MM.1S (cell line): ENCODE measurements around the gene SH3BGR.

Experiments used
- DNase-seq: peaks from one replicate; pipeline ENCODE4 v3.0.0-alpha.2; 2015
- H2AFZ ChIP-seq: fragments of 300-600 bp; sonication (generic); 2 replicates; pipeline ENCODE4 v1.6.0; 2016; ENCODE audit warnings: antibody characterized with exemption, low read length
- H3F3A ChIP-seq: fragments of 300-600 bp; sonication (generic); 2 replicates; pipeline ENCODE4 v1.6.1; 2016; ENCODE audit warnings: mild to moderate bottlenecking, antibody characterized with exemption, low read length, moderate library complexity, mixed read lengths; ENCODE audit not compliant: insufficient read depth
- H3K27ac ChIP-seq: fragments of 300-600 bp; sonication (generic); 2 replicates; pipeline ENCODE4 v1.5.1; 2016; ENCODE audit warnings: mild to moderate bottlenecking, low read length
- H3K27me3 ChIP-seq: fragments of 300-600 bp; sonication (generic); replicated peaks from 2 replicates; pipeline ENCODE4 v1.6.0; 2016; ENCODE audit warnings: low read length; ENCODE audit not compliant: insufficient read depth
- H3K36me3 ChIP-seq: fragments of 300-600 bp; sonication (generic); replicated peaks from 2 replicates; pipeline ENCODE4 v1.6.1; 2016; ENCODE audit warnings: mild to moderate bottlenecking, low read length, mixed read lengths; ENCODE audit not compliant: insufficient read depth
- H3K4me1 ChIP-seq: fragments of 300-600 bp; sonication (generic); 2 replicates; pipeline ENCODE4 v1.6.1; 2016; ENCODE audit warnings: low read length, mixed read lengths
- H3K4me2 ChIP-seq: fragments of 300-600 bp; sonication (generic); 2 replicates; pipeline ENCODE4 v1.6.0; 2016; ENCODE audit warnings: low read depth, low read length
- H3K4me3 ChIP-seq: fragments of 300-600 bp; sonication (generic); 2 replicates; pipeline ENCODE4 v1.5.1; 2016; ENCODE audit warnings: low read length, mixed read lengths
- H3K79me2 ChIP-seq: fragments of 300-600 bp; sonication (generic); 2 replicates; pipeline ENCODE4 v1.6.1; 2016; ENCODE audit warnings: mixed run types, low read length, mixed read lengths
- H3K9ac ChIP-seq: fragments of 300-600 bp; sonication (generic); 2 replicates; pipeline ENCODE4 v1.6.1; 2016; ENCODE audit warnings: low read length, mixed read lengths
- H3K9me2 ChIP-seq: fragments of 300-600 bp; sonication (generic); replicated peaks from 2 replicates; pipeline ENCODE4 v1.6.1; 2016; ENCODE audit warnings: mild to moderate bottlenecking, low read length, mixed read lengths; ENCODE audit not compliant: insufficient read depth
- H3K9me3 ChIP-seq: fragments of 300-600 bp; sonication (generic); replicated peaks from 2 replicates; pipeline ENCODE4 v1.6.1; 2016; ENCODE audit warnings: mild to moderate bottlenecking, low read length, mixed read lengths; ENCODE audit not compliant: insufficient read depth
- H4K20me1 ChIP-seq: fragments of 300-600 bp; sonication (generic); 2 replicates; pipeline ENCODE4 v1.6.1; 2016; ENCODE audit warnings: mild to moderate bottlenecking, low read length, moderate library complexity, mixed read lengths; ENCODE audit not compliant: insufficient read depth
- EZH2 ChIP-seq: fragments of 300-600 bp; sonication (generic); optimal IDR thresholded peaks from 2 replicates; pipeline ENCODE3; 2017; ENCODE audit warnings: low read depth, mild to moderate bottlenecking, antibody characterized with exemption, low read length, mixed read lengths
- EZH2phosphoT487 ChIP-seq: fragments of 300-600 bp; sonication (generic); IDR thresholded peaks from 2 replicates; pipeline ENCODE4 v1.6.1; 2018; ENCODE audit warnings: antibody characterized with exemption, low read length
- TF ChIP-seq, protein P1 (sequence below): fragments of 300-600 bp; sonication (generic); IDR thresholded peaks from 2 replicates; pipeline ENCODE4 v1.5.1; 2016; ENCODE audit warnings: antibody characterized with exemption, low read length, mixed read lengths

SH3BGR gene

DNA sequence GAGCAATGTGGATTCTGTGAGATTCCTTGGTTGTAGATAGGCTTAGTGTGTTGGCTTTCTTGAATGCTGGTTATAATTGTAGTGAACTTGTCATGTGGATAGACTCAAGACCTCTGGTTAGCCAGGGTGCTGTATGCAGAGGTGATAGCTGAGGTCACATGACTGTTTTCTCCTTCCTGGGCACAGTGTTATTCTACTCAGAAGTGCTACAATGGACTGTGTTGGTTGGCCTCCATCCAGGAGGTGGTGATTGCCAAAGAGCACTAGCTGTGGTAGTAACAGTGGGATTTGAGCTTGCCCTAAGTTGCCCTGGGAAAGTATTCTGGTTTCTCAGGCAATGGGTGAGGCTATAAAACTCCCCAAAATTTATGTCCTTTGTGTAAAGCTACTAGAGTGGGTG, 71.6 kb downstream of the SH3BGR start:
- no peaks in the 10 kb centered on the region for H3K36me3 ChIP-seq
- H2AFZ ChIP-seq = no peak overlapping the region
- H3K79me2 ChIP-seq = no peaks in the 10 kb centered on the region
- no peaks in the 10 kb centered on the region for H3K27me3 ChIP-seq
- no peaks in the 10 kb centered on the region for H3K9me3 ChIP-seq
- no peak overlapping the region for H3K4me2 ChIP-seq
- no peak overlapping the region for H3K27ac ChIP-seq
- H4K20me1 ChIP-seq = no peaks in the 10 kb centered on the region
- no peaks in the 10 kb centered on the region for H3F3A ChIP-seq
- no peaks in the 10 kb centered on the region for H3K9me2 ChIP-seq
- H3K9ac ChIP-seq = no peak overlapping the region
- DNase-seq = no peak
- no peaks in the 10 kb centered on the region for H3K4me1 ChIP-seq
- TF ChIP-seq, protein P1, sequence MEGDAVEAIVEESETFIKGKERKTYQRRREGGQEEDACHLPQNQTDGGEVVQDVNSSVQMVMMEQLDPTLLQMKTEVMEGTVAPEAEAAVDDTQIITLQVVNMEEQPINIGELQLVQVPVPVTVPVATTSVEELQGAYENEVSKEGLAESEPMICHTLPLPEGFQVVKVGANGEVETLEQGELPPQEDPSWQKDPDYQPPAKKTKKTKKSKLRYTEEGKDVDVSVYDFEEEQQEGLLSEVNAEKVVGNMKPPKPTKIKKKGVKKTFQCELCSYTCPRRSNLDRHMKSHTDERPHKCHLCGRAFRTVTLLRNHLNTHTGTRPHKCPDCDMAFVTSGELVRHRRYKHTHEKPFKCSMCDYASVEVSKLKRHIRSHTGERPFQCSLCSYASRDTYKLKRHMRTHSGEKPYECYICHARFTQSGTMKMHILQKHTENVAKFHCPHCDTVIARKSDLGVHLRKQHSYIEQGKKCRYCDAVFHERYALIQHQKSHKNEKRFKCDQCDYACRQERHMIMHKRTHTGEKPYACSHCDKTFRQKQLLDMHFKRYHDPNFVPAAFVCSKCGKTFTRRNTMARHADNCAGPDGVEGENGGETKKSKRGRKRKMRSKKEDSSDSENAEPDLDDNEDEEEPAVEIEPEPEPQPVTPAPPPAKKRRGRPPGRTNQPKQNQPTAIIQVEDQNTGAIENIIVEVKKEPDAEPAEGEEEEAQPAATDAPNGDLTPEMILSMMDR = no peak
- TF ChIP-seq EZH2 (no peak), EZH2phosphoT487 (no peak)
- H3K4me3 ChIP-seq = no peak overlapping the region

DNA sequence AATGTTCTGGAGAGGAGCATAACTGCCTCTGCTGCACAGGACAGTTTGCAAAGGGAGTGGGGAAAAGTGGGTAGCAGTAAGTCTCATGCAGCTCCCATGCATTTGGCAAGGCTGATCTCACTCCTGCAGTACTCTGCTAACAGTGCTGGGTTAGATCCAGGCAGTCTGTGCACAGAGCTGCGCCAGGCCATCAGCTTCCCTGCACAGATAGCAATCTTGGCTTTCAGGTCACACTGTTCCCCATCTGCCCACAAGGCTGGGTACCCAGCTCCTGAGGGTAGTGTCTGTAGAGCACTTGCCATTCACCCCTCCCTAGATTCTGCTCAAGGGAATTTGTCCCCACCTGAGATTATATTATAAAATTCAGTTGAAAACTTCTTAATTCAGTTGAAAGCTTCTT, 72.1 kb downstream of the SH3BGR start:
- no peaks in the 10 kb centered on the region for H3K27me3 ChIP-seq
- no peak overlapping the region for H2AFZ ChIP-seq
- H3K9me2 ChIP-seq = no peaks in the 10 kb centered on the region
- no peak for DNase-seq
- H3K9me3 ChIP-seq = no peaks in the 10 kb centered on the region
- H3K4me1 ChIP-seq = no peaks in the 10 kb centered on the region
- no peak overlapping the region for H3K9ac ChIP-seq
- TF ChIP-seq EZH2 (no peak), EZH2phosphoT487 (no peak)
- H3K27ac ChIP-seq = no peak overlapping the region
- no peak overlapping the region for H3K4me2 ChIP-seq
- no peaks in the 10 kb centered on the region for H3F3A ChIP-seq
- no peak overlapping the region for H3K4me3 ChIP-seq
- no peaks in the 10 kb centered on the region for H3K36me3 ChIP-seq
- no peaks in the 10 kb centered on the region for H4K20me1 ChIP-seq
- no peaks in the 10 kb centered on the region for H3K79me2 ChIP-seq

DNA sequence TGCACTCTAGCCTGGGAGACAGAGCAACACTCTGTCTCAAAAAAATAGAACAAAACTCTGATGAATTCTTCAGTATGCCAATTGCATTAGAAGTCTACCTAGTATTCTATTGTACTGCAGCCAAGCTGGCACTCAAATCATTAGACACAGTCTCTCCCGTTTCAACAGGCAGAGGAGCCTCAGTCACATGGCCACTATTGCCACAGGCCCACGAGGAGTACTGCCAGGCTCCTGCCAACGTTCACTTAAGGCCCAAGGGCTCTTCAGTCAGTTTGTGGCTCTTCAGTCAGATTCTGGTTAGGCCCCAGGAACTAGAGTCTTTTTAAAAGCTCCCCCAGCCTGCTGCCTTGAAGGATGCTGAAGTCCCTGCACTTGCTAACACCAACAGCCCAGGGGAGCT, 73.4 kb downstream of the SH3BGR start:
- no peaks in the 10 kb centered on the region for H3K36me3 ChIP-seq
- H3F3A ChIP-seq = no peaks in the 10 kb centered on the region
- no peaks in the 10 kb centered on the region for H3K27me3 ChIP-seq
- H3K9me3 ChIP-seq = no peaks in the 10 kb centered on the region
- no peaks in the 10 kb centered on the region for H3K9me2 ChIP-seq
- H3K79me2 ChIP-seq = no peaks in the 10 kb centered on the region
- no peak overlapping the region for H3K4me3 ChIP-seq
- H3K9ac ChIP-seq = no peak overlapping the region
- no peak for DNase-seq
- H3K27ac ChIP-seq = no peak overlapping the region
- H2AFZ ChIP-seq = no peak overlapping the region
- no peaks in the 10 kb centered on the region for H3K4me1 ChIP-seq
- H3K4me2 ChIP-seq = no peak overlapping the region
- no peaks in the 10 kb centered on the region for H4K20me1 ChIP-seq
- TF ChIP-seq, protein P1 = no peak
- TF ChIP-seq EZH2phosphoT487 = no peak
- TF ChIP-seq EZH2 = no peak

DNA sequence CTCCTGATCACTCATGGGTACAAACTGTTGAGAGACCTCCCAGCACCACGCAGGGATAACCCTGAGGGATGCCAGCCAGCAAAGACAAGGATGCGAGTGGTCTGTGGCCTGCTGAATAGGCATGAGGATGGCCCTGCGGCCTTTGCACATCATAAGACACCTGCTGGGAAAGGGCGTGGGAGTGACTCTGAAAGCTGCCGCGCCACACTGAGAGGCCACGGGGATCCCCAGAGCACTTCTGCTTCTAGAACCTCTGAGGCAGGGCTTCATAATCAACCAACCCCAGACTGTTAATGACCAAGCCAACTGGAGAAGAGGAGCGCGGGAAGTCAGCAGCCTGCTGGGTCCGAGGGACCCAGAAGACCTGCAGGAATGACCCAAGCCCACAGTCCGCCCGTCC, 73.8 kb downstream of the SH3BGR start:
- H3F3A ChIP-seq = no peaks in the 10 kb centered on the region
- H3K4me3 ChIP-seq = no peak overlapping the region
- H3K27me3 ChIP-seq = no peaks in the 10 kb centered on the region
- no peak overlapping the region for H3K4me2 ChIP-seq
- H3K36me3 ChIP-seq = no peaks in the 10 kb centered on the region
- H3K4me1 ChIP-seq = no peaks in the 10 kb centered on the region
- no peak overlapping the region for H2AFZ ChIP-seq
- TF ChIP-seq, protein P1 = no peak
- TF ChIP-seq EZH2phosphoT487 (no peak), EZH2 (no peak)
- no peaks in the 10 kb centered on the region for H4K20me1 ChIP-seq
- no peak for DNase-seq
- H3K9me2 ChIP-seq = no peaks in the 10 kb centered on the region
- H3K27ac ChIP-seq = no peak overlapping the region
- H3K9me3 ChIP-seq = no peaks in the 10 kb centered on the region
- H3K9ac ChIP-seq = no peak overlapping the region
- no peaks in the 10 kb centered on the region for H3K79me2 ChIP-seq
